Chondrocyte (in vitro differentiated cells): ENCODE measurements around the gene CMSS1. TPM values are rescaled to one million over a fixed set of nuclear protein-coding genes. Genes with fewer than 3 reads are reported as not detected.

Source experiments
- DNase-seq: peaks from one replicate; pipeline ENCODE4 v3.0.0; 2021; ENCODE audit warnings: mixed read lengths, low spot score
- H3K27ac Mint-ChIP-seq: one replicate; pipeline ENCODE4 v1.8.0; 2021; ENCODE audit warnings: mild to moderate bottlenecking, moderate library complexity, mixed read lengths; ENCODE audit not compliant: unreplicated experiment
- H3K27me3 Mint-ChIP-seq: 2 replicates; pipeline ENCODE4 v1.8.0; 2021; ENCODE audit warnings: low read depth, mixed read lengths
- H3K36me3 Mint-ChIP-seq: 2 replicates; pipeline ENCODE4 v1.8.0; 2021; ENCODE audit warnings: low read depth, mixed read lengths
- H3K4me1 Mint-ChIP-seq: 2 replicates; pipeline ENCODE4 v1.8.0; 2021; ENCODE audit warnings: low read depth, mild to moderate bottlenecking, mixed read lengths
- H3K4me3 Mint-ChIP-seq: one replicate; pipeline ENCODE4 v1.8.0; 2021; ENCODE audit warnings: mild to moderate bottlenecking, moderate library complexity, mixed read lengths; ENCODE audit not compliant: unreplicated experiment
- H3K9me3 Mint-ChIP-seq: 2 replicates; pipeline ENCODE4 v1.8.0; 2021; ENCODE audit warnings: low read depth, mixed read lengths
- CTCF ChIP-seq: fragments of 200-600 bp; sonication (generic); IDR thresholded peaks from 2 replicates; pipeline ENCODE4 v1.5.0; 2021; ENCODE audit warnings: antibody characterized with exemption, mild to moderate bottlenecking, moderate library complexity
- total RNA-seq: library from RNA; stranded (reverse); gene quantifications from 3 replicates; pipeline ENCODE4 v1.2.1, GENCODE V29; 2021

Gene CMSS1
- total RNA-seq, 1 donor from 2014 or later: 19.5 TPM

GRCh38 chr3:99799422-99799821, 18.2 kb upstream of the CMSS1 start:
- H3K27ac Mint-ChIP-seq: peak overlapping the region; percentile 24
- H3K4me1 Mint-ChIP-seq: peaks cover 19% of the 10 kb centered on the region
- H3K27me3 Mint-ChIP-seq: no peaks in the 10 kb centered on the region
- DNase-seq: no peak
- H3K9me3 Mint-ChIP-seq: peaks cover 3% of the 10 kb centered on the region
- no peak overlapping the region for H3K4me3 Mint-ChIP-seq
- no peak for TF ChIP-seq CTCF
- H3K36me3 Mint-ChIP-seq: peaks cover 35% of the 10 kb centered on the region

GRCh38 chr3:99803297-99803696, 14.4 kb upstream of the CMSS1 start:
- H3K27ac Mint-ChIP-seq: no peak overlapping the region
- H3K9me3 Mint-ChIP-seq: peaks cover 11% of the 10 kb centered on the region
- peaks cover 21% of the 10 kb centered on the region for H3K4me1 Mint-ChIP-seq
- no peak overlapping the region for H3K4me3 Mint-ChIP-seq
- H3K36me3 Mint-ChIP-seq: peaks cover 18% of the 10 kb centered on the region
- no peaks in the 10 kb centered on the region for H3K27me3 Mint-ChIP-seq
- no peak for DNase-seq
- TF ChIP-seq CTCF: no peak

GRCh38 chr3:99805160-99805559, 12.5 kb upstream of the CMSS1 start:
- Mint-ChIP-seq H3K4me1 (peaks cover 14% of the 10 kb centered on the region), H3K36me3 (peaks cover 8% of the 10 kb centered on the region), H3K27me3 (no peaks in the 10 kb centered on the region), H3K4me3 (no peak overlapping the region), H3K9me3 (peaks cover 11% of the 10 kb centered on the region), H3K27ac (no peak overlapping the region)
- no peak for TF ChIP-seq CTCF
- DNase-seq: no peak

GRCh38 chr3:99808163-99808794, 9.4 kb upstream of the CMSS1 start:
- no peak for DNase-seq
- Mint-ChIP-seq H3K4me1 (peaks cover 6% of the 10 kb centered on the region), H3K36me3 (peaks cover 3% of the 10 kb centered on the region), H3K4me3 (no peak overlapping the region), H3K27me3 (no peaks in the 10 kb centered on the region), H3K27ac (peak overlapping the region; percentile 52), H3K9me3 (peaks cover 11% of the 10 kb centered on the region)
- TF ChIP-seq CTCF: peak; percentile 89

GRCh38 chr3:99809565-99809964, 8.1 kb upstream of the CMSS1 start:
- Mint-ChIP-seq H3K4me3 (no peak overlapping the region), H3K9me3 (peaks cover 7% of the 10 kb centered on the region), H3K27me3 (no peaks in the 10 kb centered on the region), H3K36me3 (peaks cover 3% of the 10 kb centered on the region), H3K4me1 (peaks cover 6% of the 10 kb centered on the region), H3K27ac (no peak overlapping the region)
- no peak for TF ChIP-seq CTCF
- DNase-seq: no peak
